Testis (tissue), 3 donors: Measurements from ENCODE around the gene MYO1B. TPM values are rescaled to one million over a fixed set of nuclear protein-coding genes. Genes with fewer than 3 reads are reported as not detected.

Experiments used
- DNase-seq: peaks from one replicate; pipeline ENCODE4 v3.0.0-alpha.2; 2019
- H3K27ac ChIP-seq, 2 donors: fragments of 200-600 bp; sonication (generic); one replicate each; pipeline ENCODE4 v1.5.1; 2019
- H3K27me3 ChIP-seq: fragments of 200-600 bp; sonication (generic); one replicate; pipeline ENCODE4 v1.5.1; 2019
- H3K36me3 ChIP-seq: fragments of 200-600 bp; sonication (generic); one replicate; pipeline ENCODE4 v1.5.1; 2017; ENCODE audit warnings: low read depth; ENCODE audit errors: missing control alignments
- H3K4me1 ChIP-seq: fragments of 200-600 bp; sonication (generic); one replicate; pipeline ENCODE4 v1.5.1; 2019
- H3K4me3 ChIP-seq, 2 donors: fragments of 200-600 bp; sonication (generic); one replicate each; pipeline ENCODE4 v1.5.1; 2017 to 2019
- H3K9me3 ChIP-seq: fragments of 200-600 bp; sonication (generic); one replicate; pipeline ENCODE4 v1.5.1; 2017
- CTCF ChIP-seq, 3 experiments: fragments of 450-650 bp in 2 of 3; fragments of 200-600 bp in 1 of 3; sonication (generic) in 1 of 3; IDR thresholded peaks; one replicate each; pipeline ENCODE4 v1.5.1; 2016 to 2019; ENCODE audit warnings: antibody characterized with exemption in 3 of 3, mild to moderate bottlenecking in 2 of 3, moderate library complexity in 1 of 3
- POLR2A ChIP-seq: fragments of 450-650 bp; IDR thresholded peaks from one replicate; pipeline ENCODE4 v1.6.1; 2017; ENCODE audit warnings: antibody characterized with exemption, mild to moderate bottlenecking, moderate library complexity
- WGBS, 2 donors: methylation state at CpG; one replicate each; pipeline ENCODE4 v1.1.5; 2018; 5-methylcytosine and 5-hydroxymethylcytosine counted together
- intact Hi-C: fragments of 100-400 bp; cut with DNase I; formaldehyde crosslinking; loops from one replicate; pipeline ENCODE4 v1.15.1; 2023; ENCODE audit warnings: low total_unique reads
- polyA plus RNA-seq: library from polyadenylated mRNA; stranded (reverse); fragments of 350-450 nt; fragmentation: Illumina TruSeq; extraction: RNeasy Lipid Tissue Mini Kit (QIAGEN cat#74804); gene quantifications from one replicate; pipeline ENCODE4 v1.2.3, GENCODE V29; 2014; ENCODE audit warnings: low read depth, low replicate concordance; ENCODE audit not compliant: insufficient read depth
- total RNA-seq, 2 donors: library from RNA; depleted of rRNA; stranded (reverse); fragments of >200 nt; gene quantifications; one replicate each; pipeline ENCODE4 v1.2.3, GENCODE V29; 2016

MYO1B gene
- total and polyA plus RNA-seq, 3 donors from 2014 or later: 14.5 to 30.8 (median 26.8) TPM

- 97 to 100% methylated on average over 2 of the region's 2 CpGs for WGBS, 2 donors
- no peaks in the 10 kb centered on the region for H3K4me1 ChIP-seq
- H3K27ac ChIP-seq: no peak overlapping the region
- TF ChIP-seq CTCF (IDR thresholded peaks at IDR 0.05) (no peak), POLR2A (no peak)
- no peaks in the 10 kb centered on the region for H3K36me3 ChIP-seq
- no peaks in the 10 kb centered on the region for H3K27me3 ChIP-seq
- intact Hi-C loops: no loop called here
- no peak overlapping the region for H3K4me3 ChIP-seq
- H3K9me3 ChIP-seq: no peaks in the 10 kb centered on the region
- DNase-seq: no peak
Observed at GRCh38 chr2:191360918-191361317, 115.7 kb downstream of the MYO1B start.

- H3K9me3 ChIP-seq: no peaks in the 10 kb centered on the region
- WGBS, 2 donors: 77 to 82% methylated on average over 2 of the region's 2 CpGs
- no peak overlapping the region for H3K4me3 ChIP-seq
- DNase-seq: no peak
- H3K27ac ChIP-seq: no peak overlapping the region
- intact Hi-C loops: no loop called here
- H3K36me3 ChIP-seq: no peaks in the 10 kb centered on the region
- no peaks in the 10 kb centered on the region for H3K27me3 ChIP-seq
- no peaks in the 10 kb centered on the region for H3K4me1 ChIP-seq
- TF ChIP-seq CTCF (IDR thresholded peaks at IDR 0.05) (no peak), POLR2A (no peak)
Observed at GRCh38 chr2:191362841-191363240, 117.6 kb downstream of the MYO1B start.

GRCh38 chr2:191363267-191363666 lies 118.1 kb downstream of the MYO1B start:
- intact Hi-C loops: no loop called here
- no peaks in the 10 kb centered on the region for H3K9me3 ChIP-seq
- no peak for DNase-seq
- H3K36me3 ChIP-seq: no peaks in the 10 kb centered on the region
- 90 to 93% methylated on average over 3 of the region's 3 CpGs for WGBS, 2 donors
- H3K4me1 ChIP-seq: no peaks in the 10 kb centered on the region
- no peak overlapping the region for H3K4me3 ChIP-seq
- no peaks in the 10 kb centered on the region for H3K27me3 ChIP-seq
- no peak overlapping the region for H3K27ac ChIP-seq
- TF ChIP-seq CTCF (IDR thresholded peaks at IDR 0.05) (no peak), POLR2A (no peak)

- intact Hi-C loops: no loop called here
- Histone ChIP-seq H3K36me3 (no peaks in the 10 kb centered on the region), H3K27ac (no peak overlapping the region), H3K4me3 (no peak overlapping the region), H3K4me1 (no peaks in the 10 kb centered on the region), H3K9me3 (no peaks in the 10 kb centered on the region), H3K27me3 (no peaks in the 10 kb centered on the region)
- 89 to 96% methylated on average over 2 of the region's 2 CpGs for WGBS, 2 donors
- TF ChIP-seq POLR2A (no peak), CTCF (IDR thresholded peaks at IDR 0.05) (no peak)
- no peak for DNase-seq
Observed at GRCh38 chr2:191365089-191365488, 119.9 kb downstream of the MYO1B start.

GRCh38 chr2:191366199-191366598 lies 121.0 kb downstream of the MYO1B start:
- intact Hi-C loops: no loop called here
- Histone ChIP-seq H3K4me1 (no peaks in the 10 kb centered on the region), H3K27ac (no peak overlapping the region), H3K4me3 (no peak overlapping the region), H3K36me3 (no peaks in the 10 kb centered on the region), H3K9me3 (no peaks in the 10 kb centered on the region), H3K27me3 (no peaks in the 10 kb centered on the region)
- 25 to 52% methylated on average over 1 of the region's 1 CpG for WGBS, 2 donors
- no peak for DNase-seq
- no peak for TF ChIP-seq CTCF (IDR thresholded peaks at IDR 0.05)
- TF ChIP-seq POLR2A: no peak
